ENCODE measurements around the gene DNTT.

- peak in 1 of 2 experiments; percentile 70; a peak in 2 of 4 replicates for TF ChIP-seq CTCF (conservative IDR thresholded peaks at IDR 0.05; ENCODE audit: low read depth in 2 of 2)
- TF ChIP-seq ETS1 (IDR thresholded peaks at IDR 0.05), result no peak
- no peak for TF ChIP-seq CREB1 (CRISPR knock-in tag; IDR thresholded peaks at IDR 0.05; ENCODE audit: low read depth)
Observed at GRCh38 chr10:96324447-96324846, 20.2 kb downstream of the DNTT start.

Measured in GM23338 (cell line).